ENCODE data around the gene VEGFC. TPM values are rescaled to one million over a fixed set of nuclear protein-coding genes. Genes with fewer than 3 reads are reported as not detected.

Gene VEGFC
- polyA plus RNA-seq, 1 of the 3 experiments (the other 2 are of a cell fraction) = 81.9 TPM

- TF ChIP-seq PBX3 (IDR thresholded peaks at IDR 0.05) (peak; percentile 86), REST (IDR thresholded peaks at IDR 0.05; ENCODE audit: low read depth, low read length) (0 out of 2 replicates have a peak, but pooled peaks have one; percentile 30), MAX (IDR thresholded peaks at IDR 0.05; ENCODE audit: low read depth) (0 out of 2 replicates have a peak, but pooled peaks have one; percentile 30), JUND (IDR thresholded peaks at IDR 0.05) (no peak), TCF12 (IDR thresholded peaks at IDR 0.05) (peak; percentile 46), FOSL2 (IDR thresholded peaks at IDR 0.05; ENCODE audit: borderline replicate concordance, low read depth) (peak; percentile 34; the same call in 1 of the 2 replicates), CHD2 (IDR thresholded peaks at IDR 0.05; ENCODE audit: low read length, partially characterized antibody) (no peak), GATA2 (CRISPR knock-in tag; IDR thresholded peaks at IDR 0.05) (no peak), POLR2AphosphoS5 (IDR thresholded peaks at IDR 0.05; ENCODE audit: low read depth, low read length) (peak; percentile 66; the same call in 1 of the 2 replicates), RAD21 (IDR thresholded peaks at IDR 0.05; ENCODE audit: low read length) (peak; percentile 63), TAF1 (IDR thresholded peaks at IDR 0.05; ENCODE audit: borderline replicate concordance, low read depth, low read length) (peak; percentile 64; the same call in 1 of the 2 replicates), EP300 (IDR thresholded peaks at IDR 0.05; ENCODE audit: borderline replicate concordance in 1 of 2, low read depth in 1 of 2, low read length in 1 of 2) (peak in 1 of 2 experiments; percentile 35; a peak in 1 of 4 replicates)
Observed at GRCh38 chr4:176789955-176790354, 2.8 kb downstream of the VEGFC start (continued).

- H3K9me2 ChIP-seq = no peaks in the 10 kb centered on the region
- peaks cover 83% of the 10 kb centered on the region for H3K79me2 ChIP-seq (ENCODE audit: insufficient read depth)
- peaks cover 0 to 50% of the 10 kb centered on the region in 2 experiments for H3K36me3 ChIP-seq (replicated peaks in 1 of 2; ENCODE audit: control insufficient read depth in 1 of 2, insufficient read depth in 2 of 2, low read length in 1 of 2)
- TF ChIP-seq MXI1 (IDR thresholded peaks at IDR 0.05; ENCODE audit: low read depth, low read length) = no peak
- TF ChIP-seq TCF12 (IDR thresholded peaks at IDR 0.05) = no peak
- TF ChIP-seq RCOR1 (IDR thresholded peaks at IDR 0.05; ENCODE audit: low read length) = no peak
- no peak for TF ChIP-seq RAD21 (IDR thresholded peaks at IDR 0.05; ENCODE audit: low read length)
- no peak for TF ChIP-seq GABPA (IDR thresholded peaks at IDR 0.05; ENCODE audit: low read depth)
- no peak for TF ChIP-seq SMC3 (IDR thresholded peaks at IDR 0.05; ENCODE audit: low read depth, low read length)
- peak overlapping the region; percentile 99 for H3K9ac ChIP-seq
- H3K4me1 ChIP-seq (ENCODE audit: control insufficient read depth in 1 of 2, insufficient read depth in 2 of 2, low read depth in 1 of 2, low read length in 1 of 2) = peaks cover 0 to 14% of the 10 kb centered on the region in 2 experiments; a peak in 2 of 4 replicates
- H3K9me3 ChIP-seq = no peaks in the 10 kb centered on the region
- no peaks in the 10 kb centered on the region for H3K27me3 ChIP-seq (ENCODE audit: insufficient read depth)
- peaks cover 31% of the 10 kb centered on the region for H4K20me1 ChIP-seq (ENCODE audit: insufficient read depth)
- no peak overlapping the region for H2AFZ ChIP-seq (ENCODE audit: low read depth)
- H3K4me3 ChIP-seq (ENCODE audit: low read depth in 2 of 2, low read length in 1 of 2) = peak overlapping the region; percentile 75 to 87; a peak in 3 of 4 replicates
- peaks cover 73% of the 10 kb centered on the region for H3F3A ChIP-seq (replicated peaks; ENCODE audit: insufficient read depth)
- CTCF ChIA-PET = interaction anchor here (1.2 kb wide), 1 partner anchor 9 kb away, joined by 4 read pairs; no protein-coding TSS in a partner anchor
- WGBS (ENCODE audit: low lambda C conversion rate) = 25% methylated on average over 6 of the region's 6 CpGs
- peak overlapping the region; percentile 79 to 92 for H3K27ac ChIP-seq (ENCODE audit: low read depth in 2 of 2, low read length in 1 of 2)
- H3K4me2 ChIP-seq = peak overlapping the region; percentile 90
- DNase-seq = no peak
- POLR2A ChIA-PET = no interaction called here
Observed at GRCh38 chr4:176788971-176789370, 3.8 kb downstream of the VEGFC start.

Data from SK-N-SH (cell line).